ENCODE results near the gene CCSER1.
"Not testable (repeated sequence)": the region's sequence is repeated elsewhere in the genome, so short reads cannot be mapped to it uniquely, and the experiment has no call there.

GRCh38 chr4:91356496-91356895 lies 1229.3 kb downstream of the CCSER1 start:
- not testable (repeated sequence) for TF ChIP-seq CTCF, POLR2A, EP300 (IDR thresholded peaks at IDR 0.05)
